ENCODE data around the gene AFM.

DNA sequence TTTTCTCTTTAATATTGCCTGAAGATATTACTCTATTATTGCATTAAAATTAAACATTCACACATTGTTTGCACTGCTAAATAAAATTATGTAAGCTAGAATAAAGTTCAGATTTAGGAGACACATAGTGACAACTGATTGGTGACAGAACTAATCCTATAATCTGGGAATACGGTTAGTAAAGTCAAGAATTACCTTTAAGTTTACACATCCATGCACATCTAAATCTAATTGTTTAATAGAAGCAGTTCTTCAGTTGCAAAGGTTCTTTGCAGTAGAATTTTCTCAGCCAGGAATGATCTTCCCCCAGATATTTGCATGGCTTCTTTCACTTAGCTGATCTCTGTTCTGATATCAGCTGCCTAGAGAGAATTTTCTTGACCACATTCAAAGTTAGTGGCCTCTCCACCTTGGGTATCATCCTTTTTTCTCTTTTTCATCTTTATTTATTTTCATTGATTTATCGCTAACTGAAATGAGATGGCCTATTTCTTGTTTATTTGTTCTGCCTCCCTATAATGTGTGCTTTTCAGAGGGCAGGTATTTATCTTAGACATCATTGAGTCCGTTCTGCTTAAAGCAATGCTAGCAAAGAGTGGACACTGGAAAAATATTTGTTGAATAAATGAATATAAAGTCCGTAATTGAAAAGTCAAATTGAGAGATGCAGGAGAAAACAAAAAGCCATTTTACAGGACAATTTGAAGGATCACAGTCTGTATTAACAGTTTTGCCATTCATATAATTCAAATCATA is 32.9 kb upstream of the AFM start:
- TF ChIP-seq POLR2AphosphoS5 (IDR thresholded peaks at IDR 0.05; ENCODE audit: low read length): no peak
- TF ChIP-seq EZH2 (IDR thresholded peaks at IDR 0.05; ENCODE audit: borderline replicate concordance, control insufficient read depth, low read depth, low read length): no peak
- TF ChIP-seq ZNF274 (IDR thresholded peaks at IDR 0.05; ENCODE audit: insufficient read depth, insufficient read length): no peak
- TF ChIP-seq CTCF (IDR thresholded peaks at IDR 0.05 in 2 of 3, conservative IDR thresholded peaks at IDR 0.05 in 1 of 3; ENCODE audit: control insufficient read depth in 2 of 3, extremely low read depth in 1 of 3, insufficient read depth in 1 of 3, low read depth in 3 of 3, low read length in 3 of 3): no peak
- no peak for TF ChIP-seq NFXL1 (IDR thresholded peaks at IDR 0.05; ENCODE audit: borderline replicate concordance)
- no peak for TF ChIP-seq RUNX3 (IDR thresholded peaks at IDR 0.05; ENCODE audit: low read length)
- no peak for TF ChIP-seq POLR2A (IDR thresholded peaks at IDR 0.05; ENCODE audit: low read depth, low read length)
- TF ChIP-seq RBBP5 (conservative IDR thresholded peaks at IDR 0.05): no peak
- TF ChIP-seq, protein P1, sequence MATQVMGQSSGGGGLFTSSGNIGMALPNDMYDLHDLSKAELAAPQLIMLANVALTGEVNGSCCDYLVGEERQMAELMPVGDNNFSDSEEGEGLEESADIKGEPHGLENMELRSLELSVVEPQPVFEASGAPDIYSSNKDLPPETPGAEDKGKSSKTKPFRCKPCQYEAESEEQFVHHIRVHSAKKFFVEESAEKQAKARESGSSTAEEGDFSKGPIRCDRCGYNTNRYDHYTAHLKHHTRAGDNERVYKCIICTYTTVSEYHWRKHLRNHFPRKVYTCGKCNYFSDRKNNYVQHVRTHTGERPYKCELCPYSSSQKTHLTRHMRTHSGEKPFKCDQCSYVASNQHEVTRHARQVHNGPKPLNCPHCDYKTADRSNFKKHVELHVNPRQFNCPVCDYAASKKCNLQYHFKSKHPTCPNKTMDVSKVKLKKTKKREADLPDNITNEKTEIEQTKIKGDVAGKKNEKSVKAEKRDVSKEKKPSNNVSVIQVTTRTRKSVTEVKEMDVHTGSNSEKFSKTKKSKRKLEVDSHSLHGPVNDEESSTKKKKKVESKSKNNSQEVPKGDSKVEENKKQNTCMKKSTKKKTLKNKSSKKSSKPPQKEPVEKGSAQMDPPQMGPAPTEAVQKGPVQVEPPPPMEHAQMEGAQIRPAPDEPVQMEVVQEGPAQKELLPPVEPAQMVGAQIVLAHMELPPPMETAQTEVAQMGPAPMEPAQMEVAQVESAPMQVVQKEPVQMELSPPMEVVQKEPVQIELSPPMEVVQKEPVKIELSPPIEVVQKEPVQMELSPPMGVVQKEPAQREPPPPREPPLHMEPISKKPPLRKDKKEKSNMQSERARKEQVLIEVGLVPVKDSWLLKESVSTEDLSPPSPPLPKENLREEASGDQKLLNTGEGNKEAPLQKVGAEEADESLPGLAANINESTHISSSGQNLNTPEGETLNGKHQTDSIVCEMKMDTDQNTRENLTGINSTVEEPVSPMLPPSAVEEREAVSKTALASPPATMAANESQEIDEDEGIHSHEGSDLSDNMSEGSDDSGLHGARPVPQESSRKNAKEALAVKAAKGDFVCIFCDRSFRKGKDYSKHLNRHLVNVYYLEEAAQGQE (IDR thresholded peaks at IDR 0.05; ENCODE audit: low read depth, low read length): no peak
- TF ChIP-seq, protein P2, sequence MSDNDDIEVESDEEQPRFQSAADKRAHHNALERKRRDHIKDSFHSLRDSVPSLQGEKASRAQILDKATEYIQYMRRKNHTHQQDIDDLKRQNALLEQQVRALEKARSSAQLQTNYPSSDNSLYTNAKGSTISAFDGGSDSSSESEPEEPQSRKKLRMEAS (IDR thresholded peaks at IDR 0.05; ENCODE audit: low read depth, low read length): no peak
